C4-2B (cell line): ENCODE data around the gene TANC1.

Experiments used
- CTCF ChIP-seq: fragments of 450-650 bp; conservative IDR thresholded peaks from 2 replicates; pipeline ENCODE4 v1.5.1; 2017; ENCODE audit warnings: mild to moderate bottlenecking
- ZFX ChIP-seq: fragments of 450-650 bp; IDR thresholded peaks from 2 replicates; pipeline ENCODE4 v1.6.1; 2017

DNA sequence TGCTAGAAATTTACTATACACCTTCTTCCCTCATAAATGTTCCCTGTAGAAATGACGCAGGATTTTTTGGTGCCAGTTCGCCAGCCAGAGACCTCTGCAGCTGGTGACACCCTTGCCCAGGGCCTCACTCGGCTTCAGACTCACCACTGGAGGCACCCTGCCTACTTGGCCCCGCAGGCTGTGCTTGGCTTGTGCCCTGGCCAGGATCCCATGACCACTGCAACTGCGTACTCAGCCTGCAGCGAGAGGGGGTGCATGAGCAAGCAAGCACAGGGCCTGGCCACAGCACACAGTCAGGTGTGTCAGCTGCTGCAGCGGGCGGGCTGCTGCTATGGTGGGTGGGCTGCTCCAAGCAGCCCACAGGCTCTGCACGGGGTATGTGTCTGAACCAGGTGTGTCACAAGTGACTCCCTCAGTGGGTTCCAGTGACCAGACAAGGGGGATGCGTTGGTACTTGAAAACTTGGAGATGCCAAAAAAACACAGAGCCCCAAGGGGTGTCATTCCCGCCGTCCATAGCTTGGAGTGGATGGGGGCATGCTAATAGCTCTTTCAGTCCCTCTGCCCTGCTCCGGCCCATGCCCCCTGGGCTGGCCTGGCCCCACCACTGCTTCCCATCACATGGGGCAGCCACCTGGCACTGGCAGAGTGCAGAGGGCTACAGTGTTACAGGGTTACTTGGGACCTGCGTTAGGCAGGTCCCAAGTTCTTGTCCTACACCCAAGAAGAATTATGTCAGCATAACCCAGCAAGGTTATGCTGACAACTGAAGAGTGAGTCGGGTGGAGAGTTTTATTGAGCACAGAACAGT lies 46.6 kb upstream of the TANC1 start:
- TF ChIP-seq CTCF (no peak), ZFX (no peak)
